Esophagus muscularis mucosa (tissue), 4 donors: ENCODE data around the gene FOXN1. TPM values are rescaled to one million over a fixed set of nuclear protein-coding genes. Genes with fewer than 3 reads are reported as not detected.

Experiments
- DNase-seq: peaks from one replicate; pipeline ENCODE4 v3.0.0-alpha.2; 2017; ENCODE audit errors: extremely low spot score
- H3K27ac ChIP-seq, 4 donors: fragments of 200-600 bp; sonication (generic); replicated peaks in 1 of 4; 1 replicate in 3 of 4; 2 replicates in 1 of 4; pipeline ENCODE4 v1.5.1; 2016 to 2019; ENCODE audit warnings: mild to moderate bottlenecking in 1 of 4
- H3K27me3 ChIP-seq, 4 donors: fragments of 200-600 bp; sonication (generic); one replicate each; pipeline versions ENCODE4 v1.5.1 to v1.6.0; 2016 to 2019
- H3K36me3 ChIP-seq, 4 donors: fragments of 200-600 bp; sonication (generic); one replicate each; pipeline ENCODE4 v1.5.1; 2016 to 2019
- H3K4me1 ChIP-seq, 4 donors: fragments of 200-600 bp; sonication (generic); one replicate each; pipeline ENCODE4 v1.5.1; 2016 to 2019
- H3K4me3 ChIP-seq, 4 donors: fragments of 200-600 bp; sonication (generic); 1 replicate in 2 of 4; 2 replicates in 2 of 4; pipeline ENCODE4 v1.5.1; 2016 to 2019; ENCODE audit warnings: mild to moderate bottlenecking in 4 of 4, moderate library complexity in 1 of 4
- H3K9me3 ChIP-seq, 4 donors: fragments of 200-600 bp; sonication (generic); 1 replicate in 3 of 4; 2 replicates in 1 of 4; pipeline ENCODE4 v1.5.1; 2016 to 2019
- EP300 ChIP-seq: sonication (generic); formaldehyde crosslinking; IDR thresholded peaks from one replicate; pipeline ENCODE4 v1.6.1; 2017; ENCODE audit warnings: antibody characterized with exemption
- POLR2A ChIP-seq: fragments of 450-650 bp; IDR thresholded peaks from one replicate; pipeline ENCODE4 v1.6.1; 2017; ENCODE audit warnings: antibody characterized with exemption, moderate library complexity, mild to moderate bottlenecking, low read depth
- POLR2AphosphoS5 ChIP-seq, 2 donors: sonication (generic); formaldehyde crosslinking; IDR thresholded peaks; one replicate each; pipeline ENCODE4 v1.6.1; 2017; ENCODE audit warnings: antibody characterized with exemption in 2 of 2
- WGBS: methylation state at CpG from one replicate; pipeline ENCODE4 v1.1.5; 2018; 5-methylcytosine and 5-hydroxymethylcytosine counted together
- intact Hi-C: fragments of 100-400 bp; cut with DNase I; formaldehyde crosslinking; loops from one replicate; pipeline ENCODE4 v1.15.1; 2023
- total RNA-seq, 4 donors: library from RNA; depleted of rRNA; stranded (reverse); fragments of >200 nt; gene quantifications; one replicate each; pipeline versions ENCODE4 v1.1.0 to v1.2.1, GENCODE V29; 2016
- TF ChIP-seq, protein P1 (sequence below), 3 experiments: fragments of 200-600 bp in 2 of 3; fragments of 450-650 bp in 1 of 3; sonication (generic) in 2 of 3; IDR thresholded peaks; one replicate each; pipeline ENCODE4 v1.5.1; 2017 to 2019; ENCODE audit warnings: antibody characterized with exemption in 3 of 3, mild to moderate bottlenecking in 2 of 3, moderate library complexity in 1 of 3

FOXN1 gene
- total RNA-seq, 4 donors from 2014 or later, result not detected

DNA sequence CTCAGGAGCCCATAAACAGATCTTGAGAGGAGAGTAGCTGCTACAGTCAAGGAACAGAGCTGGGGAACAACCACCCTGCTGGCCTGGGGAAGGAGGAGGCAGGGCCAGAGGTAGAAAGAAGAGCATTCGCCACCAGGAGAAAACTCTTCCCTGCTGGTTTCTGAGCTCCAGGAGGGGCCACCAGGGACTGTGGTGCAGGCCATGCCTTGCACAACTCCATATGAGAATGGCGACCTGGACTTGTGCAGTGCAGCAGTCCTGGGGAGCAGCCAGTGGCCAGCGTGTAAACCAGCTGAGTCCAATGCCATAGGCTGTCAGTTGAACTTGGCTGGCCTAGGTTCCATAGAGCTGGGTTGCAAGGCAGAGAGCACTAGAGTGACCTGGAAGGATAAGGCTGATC lies 21.1 kb upstream of the FOXN1 start:
- Histone ChIP-seq H3K4me3 (no peak overlapping the region), H3K4me1 (no peaks in the 10 kb centered on the region), H3K36me3 (no peaks in the 10 kb centered on the region), H3K27me3 (peaks cover 0 to 33% (median 0%) of the 10 kb centered on the region in 4 donors), H3K9me3 (no peaks in the 10 kb centered on the region), H3K27ac (no peak overlapping the region)
- TF ChIP-seq POLR2A (no peak), EP300 (no peak), POLR2AphosphoS5 (IDR thresholded peaks at IDR 0.05) (no peak)
- TF ChIP-seq, protein P1, sequence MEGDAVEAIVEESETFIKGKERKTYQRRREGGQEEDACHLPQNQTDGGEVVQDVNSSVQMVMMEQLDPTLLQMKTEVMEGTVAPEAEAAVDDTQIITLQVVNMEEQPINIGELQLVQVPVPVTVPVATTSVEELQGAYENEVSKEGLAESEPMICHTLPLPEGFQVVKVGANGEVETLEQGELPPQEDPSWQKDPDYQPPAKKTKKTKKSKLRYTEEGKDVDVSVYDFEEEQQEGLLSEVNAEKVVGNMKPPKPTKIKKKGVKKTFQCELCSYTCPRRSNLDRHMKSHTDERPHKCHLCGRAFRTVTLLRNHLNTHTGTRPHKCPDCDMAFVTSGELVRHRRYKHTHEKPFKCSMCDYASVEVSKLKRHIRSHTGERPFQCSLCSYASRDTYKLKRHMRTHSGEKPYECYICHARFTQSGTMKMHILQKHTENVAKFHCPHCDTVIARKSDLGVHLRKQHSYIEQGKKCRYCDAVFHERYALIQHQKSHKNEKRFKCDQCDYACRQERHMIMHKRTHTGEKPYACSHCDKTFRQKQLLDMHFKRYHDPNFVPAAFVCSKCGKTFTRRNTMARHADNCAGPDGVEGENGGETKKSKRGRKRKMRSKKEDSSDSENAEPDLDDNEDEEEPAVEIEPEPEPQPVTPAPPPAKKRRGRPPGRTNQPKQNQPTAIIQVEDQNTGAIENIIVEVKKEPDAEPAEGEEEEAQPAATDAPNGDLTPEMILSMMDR (IDR thresholded peaks at IDR 0.05), result no peak
- intact Hi-C loops, result no loop called here
- 80% methylated on average over 3 of the region's 3 CpGs for WGBS
- no peak for DNase-seq

DNA sequence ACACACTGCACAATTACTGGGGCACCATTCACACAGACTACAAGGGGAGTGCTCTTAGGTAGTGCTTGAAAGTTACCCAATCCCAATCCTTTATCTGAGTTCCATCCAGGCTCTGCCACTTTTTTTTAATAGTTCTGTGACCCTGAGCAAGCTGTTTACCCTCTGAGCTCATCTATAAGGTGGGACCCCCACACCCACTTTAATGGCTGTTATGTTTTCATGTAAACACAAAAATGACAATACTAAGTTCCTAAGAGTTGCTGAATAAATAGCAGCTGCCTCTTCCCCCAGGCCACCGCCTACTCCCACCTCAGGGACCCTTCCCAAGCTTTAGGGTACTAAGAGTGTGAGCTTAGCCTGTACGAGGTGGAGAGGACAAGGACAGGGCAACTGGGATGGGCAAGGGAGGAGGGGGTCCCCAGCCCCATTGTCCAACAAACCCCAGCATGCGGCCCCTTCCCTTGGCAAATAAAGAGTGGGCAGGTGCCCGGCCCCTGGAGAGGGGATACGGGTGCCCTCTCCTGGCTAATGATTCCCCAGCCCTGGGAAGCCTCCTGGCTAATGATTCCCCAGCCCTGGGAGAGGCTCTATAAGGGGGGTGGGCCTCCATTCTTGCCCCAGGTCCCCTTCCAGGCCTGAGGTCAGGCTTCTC lies 18.1 kb upstream of the FOXN1 start:
- no peak overlapping the region for H3K4me3 ChIP-seq
- H3K27ac ChIP-seq, result no peak overlapping the region
- 83% methylated on average over 5 of the region's 5 CpGs for WGBS
- TF ChIP-seq POLR2A (no peak), EP300 (no peak), POLR2AphosphoS5 (IDR thresholded peaks at IDR 0.05) (no peak)
- TF ChIP-seq, protein P1 (IDR thresholded peaks at IDR 0.05), result no peak
- intact Hi-C loops, result no loop called here
- no peaks in the 10 kb centered on the region for H3K4me1 ChIP-seq
- no peak for DNase-seq
- no peaks in the 10 kb centered on the region for H3K36me3 ChIP-seq
- no peaks in the 10 kb centered on the region for H3K9me3 ChIP-seq
- peaks cover 0 to 37% (median 0%) of the 10 kb centered on the region in 4 donors for H3K27me3 ChIP-seq

DNA sequence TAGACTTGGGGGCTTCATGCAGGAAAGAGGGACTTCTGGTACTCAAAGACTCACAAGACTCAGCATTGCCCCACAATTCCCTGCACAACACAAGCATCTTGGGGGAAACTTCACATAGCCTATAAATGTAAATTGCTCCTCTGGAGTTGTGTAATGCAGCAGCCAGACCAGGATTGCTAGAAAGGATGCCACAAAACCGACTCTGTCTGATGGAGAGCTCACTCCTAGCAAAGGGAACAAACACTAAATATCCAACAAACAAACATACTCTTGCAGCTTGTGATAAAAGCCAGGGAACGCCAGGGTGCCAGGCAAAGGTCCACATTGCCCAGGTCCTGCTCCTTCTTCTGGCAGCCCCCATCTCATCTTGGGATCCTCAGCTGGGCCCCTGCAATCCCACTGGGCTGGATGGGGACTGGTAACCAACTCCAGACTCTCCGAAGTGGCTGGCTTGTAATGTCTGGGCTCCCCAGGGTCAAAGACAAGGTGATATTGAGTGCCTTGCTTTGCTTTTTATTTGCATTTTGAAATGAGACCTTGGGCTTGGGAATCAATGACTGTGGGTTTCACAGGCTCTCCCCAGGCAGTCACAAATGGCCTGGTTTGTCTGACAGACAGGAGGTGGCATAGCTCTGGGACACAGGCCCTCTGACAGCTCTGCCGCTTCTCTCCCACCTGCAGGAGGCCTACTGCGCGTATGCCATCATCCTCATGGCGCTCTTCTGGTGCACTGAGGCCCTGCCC lies 17.4 kb upstream of the FOXN1 start:
- H3K9me3 ChIP-seq, result no peaks in the 10 kb centered on the region
- no peak for DNase-seq
- no peaks in the 10 kb centered on the region for H3K36me3 ChIP-seq
- no peaks in the 10 kb centered on the region for H3K4me1 ChIP-seq
- 81% methylated on average over 6 of the region's 7 CpGs for WGBS
- H3K4me3 ChIP-seq, result no peak overlapping the region
- intact Hi-C loops, result no loop called here
- no peak overlapping the region for H3K27ac ChIP-seq
- TF ChIP-seq, protein P1 (IDR thresholded peaks at IDR 0.05), result no peak
- TF ChIP-seq POLR2AphosphoS5 (IDR thresholded peaks at IDR 0.05) (no peak), EP300 (no peak)
- peaks cover 0 to 38% (median 0%) of the 10 kb centered on the region in 4 donors for H3K27me3 ChIP-seq

DNA sequence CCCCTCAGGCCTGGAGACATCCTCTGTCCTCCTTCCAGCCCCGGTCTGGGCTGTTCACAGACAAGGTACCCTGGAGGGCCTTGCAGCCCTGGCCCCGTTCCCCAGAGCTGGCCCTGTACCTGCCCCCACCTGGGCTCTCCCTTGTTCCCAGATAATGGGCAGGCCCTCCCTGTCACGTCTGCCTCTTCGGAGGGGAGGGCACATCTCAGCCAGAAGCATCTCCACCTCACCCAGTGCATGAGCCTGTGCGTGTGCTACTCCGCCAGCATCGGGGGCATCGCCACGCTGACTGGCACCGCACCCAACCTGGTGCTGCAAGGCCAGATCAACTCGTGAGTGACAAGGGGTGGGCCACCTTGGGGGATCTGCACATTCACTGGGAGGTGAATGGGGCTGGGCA lies 14.9 kb upstream of the FOXN1 start:
- no peaks in the 10 kb centered on the region for H3K36me3 ChIP-seq
- H3K4me3 ChIP-seq, result no peak overlapping the region
- DNase-seq, result no peak
- H3K4me1 ChIP-seq, result no peaks in the 10 kb centered on the region
- intact Hi-C loops, result no loop called here
- TF ChIP-seq EP300, result no peak
- TF ChIP-seq, protein P1 (IDR thresholded peaks at IDR 0.05), result no peak
- TF ChIP-seq POLR2A, result no peak
- TF ChIP-seq POLR2AphosphoS5 (IDR thresholded peaks at IDR 0.05), result no peak
- H3K27me3 ChIP-seq, result peaks cover 0 to 56% (median 2%) of the 10 kb centered on the region in 4 donors
- WGBS, result 80% methylated on average over 1 of the region's 11 CpGs
- H3K27ac ChIP-seq, result no peak overlapping the region
- no peaks in the 10 kb centered on the region for H3K9me3 ChIP-seq
